ENCODE data around the gene RARG.

RARG gene

DNA sequence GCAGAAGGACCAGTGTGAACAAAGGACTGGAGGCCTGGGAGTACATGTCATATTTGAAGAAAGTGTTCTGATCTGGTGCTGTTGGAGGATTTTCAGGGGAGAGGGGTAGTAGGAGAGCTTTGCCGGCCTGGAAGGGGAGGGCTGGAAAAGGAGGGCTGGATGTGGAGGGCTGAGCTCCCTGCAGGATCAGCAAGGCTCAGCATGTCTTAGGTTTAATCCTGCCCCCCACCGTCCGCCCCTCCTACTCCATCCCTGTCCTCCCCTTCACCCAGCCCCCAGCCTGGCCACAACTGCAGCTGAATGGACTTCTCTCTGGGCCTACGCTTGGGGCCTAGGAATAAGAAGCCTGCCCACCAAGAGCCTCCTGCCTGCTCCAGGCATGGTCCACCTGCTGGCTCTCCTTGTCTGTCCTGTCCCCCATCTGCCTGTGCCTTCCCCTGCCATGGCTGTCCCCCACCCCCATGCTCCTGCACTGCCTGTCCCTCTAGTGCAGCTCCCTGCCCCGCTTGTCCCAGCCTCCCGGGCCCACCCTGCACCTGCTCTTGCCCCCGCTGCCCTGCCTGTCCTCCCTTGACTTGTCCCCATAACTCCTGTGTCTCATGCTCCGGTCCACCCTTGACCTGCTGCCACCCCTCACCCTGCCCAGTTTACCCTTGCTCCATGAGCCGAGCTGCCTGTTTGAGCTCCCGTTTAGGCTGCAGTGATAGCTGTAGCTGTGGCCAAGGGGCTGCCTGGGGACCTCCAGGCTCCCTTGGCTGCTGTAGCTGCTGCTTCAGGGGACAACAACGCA, 9.8 kb upstream of the RARG start:
- Histone ChIP-seq H3K9ac (ENCODE audit: low read length) (no peak overlapping the region), H3K27ac (ENCODE audit: low read depth, low read length) (no peak overlapping the region), H3K4me1 (ENCODE audit: control insufficient read depth, insufficient read depth, low read length) (peaks cover 23% of the 10 kb centered on the region)

DNA sequence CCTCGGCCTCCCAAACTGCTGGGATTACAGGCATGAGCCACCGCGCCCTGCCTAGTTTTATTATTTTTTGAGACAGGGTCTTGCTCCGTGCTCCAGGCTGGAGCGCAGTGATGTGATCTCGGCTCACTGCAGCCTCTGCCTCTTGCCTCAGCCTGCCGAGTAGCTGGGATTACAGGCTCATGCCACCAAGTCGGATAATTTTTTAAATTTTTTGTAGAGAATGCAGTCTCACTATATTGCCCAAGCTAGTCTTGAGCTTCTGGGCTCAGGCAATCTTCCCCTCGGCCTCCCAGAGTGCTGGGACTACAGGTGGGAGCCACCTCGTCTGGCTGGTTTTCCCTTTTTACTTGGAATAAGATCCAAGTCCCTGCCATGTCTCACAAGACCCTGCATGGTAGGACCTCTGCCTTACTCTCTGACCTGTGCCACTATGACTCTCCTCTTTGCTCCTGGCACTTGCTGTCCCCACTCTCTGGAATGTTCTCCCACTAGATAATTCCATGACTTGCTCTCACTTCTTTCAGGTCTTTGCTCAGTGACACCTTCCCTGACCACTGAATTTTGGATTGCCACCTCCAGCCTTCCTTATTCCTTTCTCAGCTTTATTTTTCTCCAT, 7.7 kb upstream of the RARG start:
- H3K27me3 ChIP-seq (ENCODE audit: control insufficient read depth, insufficient read depth, low read length), result no peaks in the 10 kb centered on the region
- no peak overlapping the region for H3K9ac ChIP-seq (ENCODE audit: low read length)
- no peak overlapping the region for H3K4me3 ChIP-seq (ENCODE audit: low read depth, low read length)
- H3K27ac ChIP-seq (ENCODE audit: low read depth, low read length), result no peak overlapping the region
- no peaks in the 10 kb centered on the region for H3K9me3 ChIP-seq (ENCODE audit: control insufficient read depth, insufficient read depth, low read depth, low read length)
- peaks cover 41% of the 10 kb centered on the region for H3K4me1 ChIP-seq (ENCODE audit: control insufficient read depth, insufficient read depth, low read length)
- H3K36me3 ChIP-seq (ENCODE audit: control insufficient read depth, insufficient read depth, low read length), result no peaks in the 10 kb centered on the region

More for the DNA sequence above, 9.8 kb upstream of the RARG start:
- Histone ChIP-seq H3K4me3 (ENCODE audit: low read depth, low read length) (no peak overlapping the region), H3K27me3 (ENCODE audit: control insufficient read depth, insufficient read depth, low read length) (no peaks in the 10 kb centered on the region), H3K9me3 (ENCODE audit: control insufficient read depth, insufficient read depth, low read depth, low read length) (no peaks in the 10 kb centered on the region), H3K36me3 (ENCODE audit: control insufficient read depth, insufficient read depth, low read length) (no peaks in the 10 kb centered on the region)

DNA sequence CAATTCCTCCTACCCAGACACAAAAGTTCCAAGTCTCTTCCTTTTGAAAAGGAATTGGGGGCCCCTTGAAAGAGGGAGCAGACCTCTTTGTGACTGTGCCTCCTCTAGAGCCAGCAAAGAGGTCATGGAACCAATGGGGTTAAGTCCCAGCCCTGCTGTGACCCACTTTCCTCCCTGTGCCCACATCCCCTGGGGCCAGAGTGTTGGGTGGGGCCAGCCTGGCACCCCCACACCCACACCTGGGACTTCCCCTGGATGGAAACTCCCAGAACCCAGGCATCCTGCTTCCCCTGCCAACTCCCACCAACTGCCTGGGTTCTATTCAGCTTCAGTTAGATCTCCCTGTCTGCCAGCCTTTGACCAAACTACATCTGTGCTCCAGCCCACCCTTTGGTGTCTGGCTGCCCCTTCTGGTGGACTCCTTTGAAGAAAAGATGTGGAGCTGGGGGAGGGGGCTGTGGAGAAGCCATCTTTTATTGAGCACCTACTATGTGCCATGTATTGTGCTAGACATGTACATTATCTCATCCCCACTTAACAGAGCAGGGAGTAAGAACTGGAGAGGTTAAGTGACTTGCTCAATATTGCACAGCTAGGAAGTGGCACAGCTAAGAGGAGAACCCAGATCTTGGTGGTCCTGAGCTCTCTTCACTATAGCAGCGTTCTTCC, 4.6 kb upstream of the RARG start:
- no peaks in the 10 kb centered on the region for H3K36me3 ChIP-seq (ENCODE audit: control insufficient read depth, insufficient read depth, low read length)
- H3K4me1 ChIP-seq (ENCODE audit: control insufficient read depth, insufficient read depth, low read length), result peaks cover 49% of the 10 kb centered on the region
- H3K27me3 ChIP-seq (ENCODE audit: control insufficient read depth, insufficient read depth, low read length), result no peaks in the 10 kb centered on the region
- no peak overlapping the region for H3K4me3 ChIP-seq (ENCODE audit: low read depth, low read length)
- no peak overlapping the region for H3K9ac ChIP-seq (ENCODE audit: low read length)
- H3K27ac ChIP-seq (ENCODE audit: low read depth, low read length), result no peak overlapping the region
- no peaks in the 10 kb centered on the region for H3K9me3 ChIP-seq (ENCODE audit: control insufficient read depth, insufficient read depth, low read depth, low read length)

DNA sequence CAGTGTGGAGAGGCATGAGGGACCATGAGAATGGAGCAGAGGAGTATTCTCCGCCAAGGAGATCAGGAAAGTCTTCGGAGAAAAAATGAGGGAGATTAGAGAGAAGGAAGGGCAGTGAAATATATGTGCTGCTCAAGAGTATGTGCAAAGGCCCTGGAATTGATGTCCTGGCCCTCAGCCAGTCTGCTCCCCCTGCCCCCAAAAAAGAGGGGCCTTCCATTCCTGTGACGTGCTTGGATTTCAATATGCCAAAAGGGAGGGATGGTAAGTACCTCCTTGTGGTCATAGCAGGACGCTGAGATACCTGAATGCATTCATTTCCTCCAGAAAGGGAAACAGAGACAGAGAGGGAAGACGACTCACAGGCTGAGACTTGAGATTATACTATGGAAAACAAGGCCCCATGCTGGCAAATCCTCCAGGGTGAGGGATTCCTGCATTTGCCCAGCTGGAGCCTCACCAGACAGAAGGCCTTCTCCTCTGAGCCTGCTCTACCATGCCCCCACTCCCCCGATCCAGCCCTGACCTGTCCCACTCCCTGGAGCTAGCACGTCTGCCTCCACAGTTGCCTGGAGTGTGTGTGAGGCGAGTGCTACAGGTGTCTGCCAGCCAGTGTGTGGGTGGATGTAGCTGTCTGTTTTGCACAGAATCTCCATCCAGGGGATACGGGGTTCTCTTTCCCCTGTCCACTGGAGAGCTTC, 3.9 kb upstream of the RARG start:
- peaks cover 49% of the 10 kb centered on the region for H3K4me1 ChIP-seq (ENCODE audit: control insufficient read depth, insufficient read depth, low read length)
- H3K27me3 ChIP-seq (ENCODE audit: control insufficient read depth, insufficient read depth, low read length), result 0 out of 2 replicates have a peak, but pooled peaks cover 4% of the 10 kb centered on the region
- no peak overlapping the region for H3K27ac ChIP-seq (ENCODE audit: low read depth, low read length)
- no peak overlapping the region for H3K4me3 ChIP-seq (ENCODE audit: low read depth, low read length)
- H3K9ac ChIP-seq (ENCODE audit: low read length), result no peak overlapping the region
- no peaks in the 10 kb centered on the region for H3K9me3 ChIP-seq (ENCODE audit: control insufficient read depth, insufficient read depth, low read depth, low read length)
- no peaks in the 10 kb centered on the region for H3K36me3 ChIP-seq (ENCODE audit: control insufficient read depth, insufficient read depth, low read length)

DNA sequence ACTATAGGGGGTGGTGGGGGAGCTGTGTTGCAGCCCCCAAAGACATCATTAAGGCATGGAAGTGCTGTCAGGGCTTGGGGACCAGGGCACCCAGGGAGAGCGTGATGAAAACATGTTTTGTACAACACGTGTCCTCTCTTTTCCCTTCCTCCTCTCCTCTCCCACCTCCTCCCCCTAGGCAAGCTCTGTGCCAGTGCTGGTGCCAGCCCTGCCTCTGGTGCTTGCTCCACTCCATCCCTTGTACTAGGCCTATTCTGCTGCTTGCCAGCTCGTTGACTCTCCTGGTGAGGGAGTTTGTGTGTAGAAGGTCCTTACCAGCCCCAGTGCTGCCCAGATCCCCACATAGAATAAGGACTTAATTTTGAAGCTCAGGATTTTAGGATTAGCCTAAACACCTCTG, 3.2 kb upstream of the RARG start:
- Histone ChIP-seq H3K9me3 (ENCODE audit: control insufficient read depth, insufficient read depth, low read depth, low read length) (no peaks in the 10 kb centered on the region), H3K4me3 (ENCODE audit: low read depth, low read length) (no peak overlapping the region), H3K9ac (ENCODE audit: low read length) (no peak overlapping the region), H3K27ac (ENCODE audit: low read depth, low read length) (no peak overlapping the region), H3K4me1 (ENCODE audit: control insufficient read depth, insufficient read depth, low read length) (peaks cover 49% of the 10 kb centered on the region), H3K36me3 (ENCODE audit: control insufficient read depth, insufficient read depth, low read length) (no peaks in the 10 kb centered on the region), H3K27me3 (ENCODE audit: control insufficient read depth, insufficient read depth, low read length) (0 out of 2 replicates have a peak, but pooled peaks cover 4% of the 10 kb centered on the region)

DNA sequence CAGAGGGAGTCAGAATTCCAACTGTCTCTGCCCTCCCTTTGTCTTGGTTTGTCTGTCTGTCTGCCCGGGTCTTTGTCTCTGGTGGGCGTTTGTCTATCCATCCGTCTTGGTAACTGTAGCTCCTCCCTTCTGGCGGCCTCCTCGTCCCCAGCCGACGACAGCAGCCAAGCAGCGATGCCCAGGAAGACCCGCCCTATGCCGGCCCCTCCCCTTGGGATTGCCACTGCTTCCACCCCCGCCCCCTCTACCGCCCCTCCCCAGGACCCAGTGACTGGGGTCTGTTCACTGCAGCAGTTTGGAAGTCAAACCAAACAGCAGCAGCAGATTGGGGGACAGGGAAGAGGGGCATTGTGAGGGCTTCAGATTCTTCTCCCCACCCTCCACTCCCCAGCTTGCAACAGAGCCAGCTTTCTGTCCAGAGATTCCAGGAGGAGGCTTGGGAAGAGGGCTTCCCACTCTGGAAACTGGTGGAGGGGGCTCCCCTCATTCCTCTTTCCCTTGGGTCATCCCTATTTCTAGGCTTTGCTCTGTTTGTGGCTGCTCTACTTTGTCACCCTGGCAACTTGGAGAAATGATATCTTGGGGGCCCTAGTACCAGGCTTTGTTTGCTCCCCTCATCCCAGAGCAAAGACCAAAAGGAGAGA, 2.4 kb upstream of the RARG start:
- H3K4me3 ChIP-seq (ENCODE audit: low read depth, low read length), result peak overlapping the region; percentile 33
- H3K27me3 ChIP-seq (ENCODE audit: control insufficient read depth, insufficient read depth, low read length), result 0 out of 2 replicates have a peak, but pooled peaks cover 4% of the 10 kb centered on the region
- no peaks in the 10 kb centered on the region for H3K9me3 ChIP-seq (ENCODE audit: control insufficient read depth, insufficient read depth, low read depth, low read length)
- H3K27ac ChIP-seq (ENCODE audit: low read depth, low read length), result no peak overlapping the region
- H3K9ac ChIP-seq (ENCODE audit: low read length), result peak overlapping the region; percentile 11
- no peaks in the 10 kb centered on the region for H3K36me3 ChIP-seq (ENCODE audit: control insufficient read depth, insufficient read depth, low read length)
- peaks cover 54% of the 10 kb centered on the region for H3K4me1 ChIP-seq (ENCODE audit: control insufficient read depth, insufficient read depth, low read length)

DNA sequence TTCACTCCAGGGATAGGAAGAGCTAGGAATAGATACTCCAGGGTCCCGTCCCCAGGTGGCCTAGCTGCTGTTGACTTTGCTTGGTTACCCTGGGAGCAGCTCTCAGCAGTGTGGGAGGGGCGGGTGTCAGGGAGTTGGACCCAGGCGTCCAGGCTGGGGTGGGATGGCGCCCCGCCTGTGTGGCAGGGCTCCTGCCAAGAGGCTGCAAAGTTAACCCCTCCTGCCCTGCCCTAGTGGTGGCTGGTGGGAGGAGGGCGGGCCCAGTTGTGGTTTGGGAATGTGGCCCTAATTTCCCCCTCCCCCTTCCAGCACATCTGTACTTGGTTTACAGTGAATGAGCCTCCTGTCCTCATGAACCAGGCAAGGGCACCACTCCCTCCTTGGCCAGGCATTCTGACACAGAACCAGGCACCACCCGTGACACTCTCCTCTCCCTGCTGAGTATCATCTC, 1.7 kb upstream of the RARG start:
- Histone ChIP-seq H3K27me3 (ENCODE audit: control insufficient read depth, insufficient read depth, low read length) (0 out of 2 replicates have a peak, but pooled peaks cover 4% of the 10 kb centered on the region), H3K4me3 (ENCODE audit: low read depth, low read length) (peak overlapping the region; percentile 54), H3K27ac (ENCODE audit: low read depth, low read length) (no peak overlapping the region), H3K9me3 (ENCODE audit: control insufficient read depth, insufficient read depth, low read depth, low read length) (no peaks in the 10 kb centered on the region), H3K36me3 (ENCODE audit: control insufficient read depth, insufficient read depth, low read length) (no peaks in the 10 kb centered on the region), H3K4me1 (ENCODE audit: control insufficient read depth, insufficient read depth, low read length) (peaks cover 54% of the 10 kb centered on the region), H3K9ac (ENCODE audit: low read length) (peak overlapping the region; percentile 11)

DNA sequence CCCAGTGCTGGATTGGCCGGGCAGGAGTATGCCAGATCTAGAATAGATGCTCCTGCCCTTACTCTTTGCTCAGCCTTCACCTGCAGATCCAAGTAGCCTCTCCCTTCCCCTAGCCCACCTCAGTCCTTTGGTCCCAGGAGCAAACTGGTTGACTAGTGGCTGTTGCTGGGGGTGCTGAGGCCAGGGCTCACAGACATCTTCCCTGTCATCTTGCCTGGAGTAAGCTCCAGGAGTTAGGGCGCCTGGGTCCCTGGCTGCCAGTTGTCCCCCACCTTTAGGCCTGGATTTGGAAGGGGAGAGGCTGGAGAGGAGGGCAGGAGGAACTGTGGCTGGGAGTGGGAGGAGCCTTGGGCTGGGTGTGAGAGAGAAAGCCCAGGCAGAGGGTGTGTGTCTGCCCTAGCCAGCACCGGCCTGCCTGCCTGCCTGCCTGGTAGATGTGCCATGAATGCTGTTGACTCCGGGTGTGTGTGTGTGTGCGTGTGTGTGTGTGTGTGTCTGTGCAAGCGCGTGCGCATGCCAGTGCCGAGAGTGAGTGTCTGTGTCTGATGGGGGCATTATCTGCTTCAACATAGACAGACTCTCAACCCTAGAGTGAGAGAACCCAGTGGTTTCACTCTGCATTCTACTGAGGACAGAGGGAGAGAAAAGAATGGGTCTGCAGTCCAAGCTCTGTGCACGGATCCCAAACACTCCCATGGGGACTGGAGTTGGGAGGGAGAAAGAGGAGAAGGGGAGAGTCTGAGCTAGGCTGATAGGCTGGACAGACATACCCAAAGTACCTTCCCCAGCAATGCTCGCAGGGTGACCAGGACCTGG, 845 bp upstream of the RARG start:
- H3K4me1 ChIP-seq (ENCODE audit: control insufficient read depth, insufficient read depth, low read length), result peaks cover 54% of the 10 kb centered on the region
- H3K4me3 ChIP-seq (ENCODE audit: low read depth, low read length), result peak overlapping the region; percentile 54
- no peak overlapping the region for H3K9ac ChIP-seq (ENCODE audit: low read length)
- no peaks in the 10 kb centered on the region for H3K36me3 ChIP-seq (ENCODE audit: control insufficient read depth, insufficient read depth, low read length)
- no peak overlapping the region for H3K27ac ChIP-seq (ENCODE audit: low read depth, low read length)
- H3K9me3 ChIP-seq (ENCODE audit: control insufficient read depth, insufficient read depth, low read depth, low read length), result no peaks in the 10 kb centered on the region
- 0 out of 2 replicates have a peak, but pooled peaks cover 4% of the 10 kb centered on the region for H3K27me3 ChIP-seq (ENCODE audit: control insufficient read depth, insufficient read depth, low read length)

DNA sequence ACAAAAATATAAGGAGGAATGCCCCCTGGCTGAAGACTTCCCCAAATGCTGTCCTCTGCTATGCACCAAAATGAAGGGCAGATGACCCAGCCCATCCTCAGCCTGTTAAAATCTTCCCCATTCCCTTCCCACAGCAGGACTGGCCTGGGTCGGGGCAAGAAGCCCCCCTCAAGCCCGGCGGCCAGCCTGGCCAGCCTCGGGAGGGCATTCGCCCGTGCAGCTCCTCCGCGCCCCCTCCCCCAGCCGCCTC, 413 bp downstream of the RARG start:
- Histone ChIP-seq H3K9me3 (ENCODE audit: control insufficient read depth, insufficient read depth, low read depth, low read length) (no peaks in the 10 kb centered on the region), H3K27ac (ENCODE audit: low read depth, low read length) (no peak overlapping the region), H3K4me1 (ENCODE audit: control insufficient read depth, insufficient read depth, low read length) (peaks cover 54% of the 10 kb centered on the region), H3K27me3 (ENCODE audit: control insufficient read depth, insufficient read depth, low read length) (0 out of 2 replicates have a peak, but pooled peaks cover 4% of the 10 kb centered on the region), H3K9ac (ENCODE audit: low read length) (peak overlapping the region; percentile 51), H3K4me3 (ENCODE audit: low read depth, low read length) (peak overlapping the region; percentile 75), H3K36me3 (ENCODE audit: control insufficient read depth, insufficient read depth, low read length) (no peaks in the 10 kb centered on the region; the same call in 1 of the 2 replicates)

All from HUES6 (cell line).